ENCODE measurements around the gene PID1.

PID1 gene

GRCh38 chr2:229066121-229066715 lies 204.9 kb downstream of the PID1 start:
- Histone ChIP-seq H3K4me1 (no peaks in the 10 kb centered on the region), H3K4me3 (no peak overlapping the region), H3K36me3 (replicated peaks) (no peaks in the 10 kb centered on the region), H3K9me3 (no peaks in the 10 kb centered on the region), H3K27me3 (ENCODE audit: low read depth) (no peaks in the 10 kb centered on the region)
- in situ Hi-C loops (cut with MboI; ENCODE audit: low sequenced_read_pairs), result no loop called here
- no peak for DNase-seq (ENCODE audit: low spot score in 2 of 2)

GRCh38 chr2:229064749-229065148 lies 206.3 kb downstream of the PID1 start:
- no peak overlapping the region for H3K4me3 ChIP-seq
- H3K9me3 ChIP-seq, result no peaks in the 10 kb centered on the region
- H3K4me1 ChIP-seq, result no peaks in the 10 kb centered on the region
- H3K27me3 ChIP-seq (ENCODE audit: low read depth), result no peaks in the 10 kb centered on the region
- in situ Hi-C loops (cut with MboI; ENCODE audit: low sequenced_read_pairs), result no loop called here
- no peak for DNase-seq (ENCODE audit: low spot score in 2 of 2)
- no peaks in the 10 kb centered on the region for H3K36me3 ChIP-seq (replicated peaks)

GRCh38 chr2:229060147-229060546 lies 210.9 kb downstream of the PID1 start:
- in situ Hi-C loops (cut with MboI; ENCODE audit: low sequenced_read_pairs), result no loop called here
- no peaks in the 10 kb centered on the region for H3K4me1 ChIP-seq
- H3K27me3 ChIP-seq (ENCODE audit: low read depth), result no peaks in the 10 kb centered on the region
- H3K36me3 ChIP-seq (replicated peaks), result no peaks in the 10 kb centered on the region
- no peak for DNase-seq (ENCODE audit: low spot score in 2 of 2)
- no peaks in the 10 kb centered on the region for H3K9me3 ChIP-seq
- H3K4me3 ChIP-seq, result no peak overlapping the region

GRCh38 chr2:229059331-229060033 lies 211.6 kb downstream of the PID1 start:
- no peaks in the 10 kb centered on the region for H3K27me3 ChIP-seq (ENCODE audit: low read depth)
- DNase-seq (ENCODE audit: low spot score in 2 of 2), result no peak
- no peaks in the 10 kb centered on the region for H3K36me3 ChIP-seq (replicated peaks)
- no peaks in the 10 kb centered on the region for H3K9me3 ChIP-seq
- no peak overlapping the region for H3K4me3 ChIP-seq
- in situ Hi-C loops (cut with MboI; ENCODE audit: low sequenced_read_pairs), result no loop called here
- no peaks in the 10 kb centered on the region for H3K4me1 ChIP-seq

- in situ Hi-C loops (cut with MboI; ENCODE audit: low sequenced_read_pairs), result no loop called here
- no peak for DNase-seq (ENCODE audit: low spot score in 2 of 2)
- H3K36me3 ChIP-seq (replicated peaks), result no peaks in the 10 kb centered on the region
- H3K9me3 ChIP-seq, result no peaks in the 10 kb centered on the region
- H3K27me3 ChIP-seq (ENCODE audit: low read depth), result no peaks in the 10 kb centered on the region
- no peak overlapping the region for H3K4me3 ChIP-seq
- H3K4me1 ChIP-seq, result no peaks in the 10 kb centered on the region
Observed at GRCh38 chr2:229057976-229058553, 213.0 kb downstream of the PID1 start.

GRCh38 chr2:229054311-229054710 lies 216.8 kb downstream of the PID1 start:
- H3K9me3 ChIP-seq, result no peaks in the 10 kb centered on the region
- no peaks in the 10 kb centered on the region for H3K27me3 ChIP-seq (ENCODE audit: low read depth)
- in situ Hi-C loops (cut with MboI; ENCODE audit: low sequenced_read_pairs), result no loop called here

GRCh38 chr2:229051798-229052197 lies 219.3 kb downstream of the PID1 start:
- in situ Hi-C loops (cut with MboI; ENCODE audit: low sequenced_read_pairs), result no loop called here
- H3K9me3 ChIP-seq, result no peaks in the 10 kb centered on the region
- no peaks in the 10 kb centered on the region for H3K27me3 ChIP-seq (ENCODE audit: low read depth)
- no peak for DNase-seq (ENCODE audit: low spot score in 2 of 2)
- H3K4me3 ChIP-seq, result no peak overlapping the region
- no peaks in the 10 kb centered on the region for H3K36me3 ChIP-seq (replicated peaks)
- H3K4me1 ChIP-seq, result no peaks in the 10 kb centered on the region

More at GRCh38 chr2:229054311-229054710, 216.8 kb downstream of the PID1 start:
- Histone ChIP-seq H3K4me1 (no peaks in the 10 kb centered on the region), H3K4me3 (no peak overlapping the region), H3K36me3 (replicated peaks) (no peaks in the 10 kb centered on the region)
- DNase-seq (ENCODE audit: low spot score in 2 of 2), result no peak

- DNase-seq (ENCODE audit: low spot score in 2 of 2), result no peak
- Histone ChIP-seq H3K4me3 (no peak overlapping the region), H3K27me3 (ENCODE audit: low read depth) (no peaks in the 10 kb centered on the region)
Observed at GRCh38 chr2:229050133-229050532, 221.0 kb downstream of the PID1 start.

GRCh38 chr2:229048134-229048533 lies 223.0 kb downstream of the PID1 start:
- DNase-seq (ENCODE audit: low spot score in 2 of 2), result no peak
- Histone ChIP-seq H3K36me3 (replicated peaks) (no peaks in the 10 kb centered on the region), H3K4me1 (no peaks in the 10 kb centered on the region), H3K27me3 (ENCODE audit: low read depth) (no peaks in the 10 kb centered on the region), H3K9me3 (no peaks in the 10 kb centered on the region), H3K4me3 (no peak overlapping the region)
- in situ Hi-C loops (cut with MboI; ENCODE audit: low sequenced_read_pairs), result no loop called here

More at GRCh38 chr2:229050133-229050532, 221.0 kb downstream of the PID1 start:
- in situ Hi-C loops (cut with MboI; ENCODE audit: low sequenced_read_pairs), result no loop called here
- Histone ChIP-seq H3K36me3 (replicated peaks) (no peaks in the 10 kb centered on the region), H3K4me1 (no peaks in the 10 kb centered on the region), H3K9me3 (no peaks in the 10 kb centered on the region)

- H3K9me3 ChIP-seq, result no peaks in the 10 kb centered on the region
- in situ Hi-C loops (cut with MboI; ENCODE audit: low sequenced_read_pairs), result no loop called here
Observed at GRCh38 chr2:229045671-229046070, 225.4 kb downstream of the PID1 start.

GRCh38 chr2:229044581-229044980 lies 226.5 kb downstream of the PID1 start:
- Histone ChIP-seq H3K4me3 (no peak overlapping the region), H3K27me3 (ENCODE audit: low read depth) (no peaks in the 10 kb centered on the region), H3K9me3 (no peaks in the 10 kb centered on the region), H3K36me3 (replicated peaks) (no peaks in the 10 kb centered on the region), H3K4me1 (no peaks in the 10 kb centered on the region)
- in situ Hi-C loops (cut with MboI; ENCODE audit: low sequenced_read_pairs), result no loop called here
- no peak for DNase-seq (ENCODE audit: low spot score in 2 of 2)

More at GRCh38 chr2:229045671-229046070, 225.4 kb downstream of the PID1 start:
- Histone ChIP-seq H3K27me3 (ENCODE audit: low read depth) (no peaks in the 10 kb centered on the region), H3K4me1 (no peaks in the 10 kb centered on the region), H3K36me3 (replicated peaks) (no peaks in the 10 kb centered on the region), H3K4me3 (no peak overlapping the region)
- DNase-seq (ENCODE audit: low spot score in 2 of 2), result no peak

GRCh38 chr2:229043681-229044080 lies 227.4 kb downstream of the PID1 start:
- in situ Hi-C loops (cut with MboI; ENCODE audit: low sequenced_read_pairs), result no loop called here

GRCh38 chr2:229042349-229042748 lies 228.7 kb downstream of the PID1 start:
- DNase-seq (ENCODE audit: low spot score in 2 of 2), result no peak
- no peaks in the 10 kb centered on the region for H3K9me3 ChIP-seq
- H3K36me3 ChIP-seq (replicated peaks), result no peaks in the 10 kb centered on the region
- no peak overlapping the region for H3K4me3 ChIP-seq
- H3K4me1 ChIP-seq, result no peaks in the 10 kb centered on the region
- no peaks in the 10 kb centered on the region for H3K27me3 ChIP-seq (ENCODE audit: low read depth)
- in situ Hi-C loops (cut with MboI; ENCODE audit: low sequenced_read_pairs), result no loop called here

More at GRCh38 chr2:229043681-229044080, 227.4 kb downstream of the PID1 start:
- no peak overlapping the region for H3K4me3 ChIP-seq
- no peaks in the 10 kb centered on the region for H3K27me3 ChIP-seq (ENCODE audit: low read depth)
- no peaks in the 10 kb centered on the region for H3K36me3 ChIP-seq (replicated peaks)
- no peak for DNase-seq (ENCODE audit: low spot score in 2 of 2)
- H3K9me3 ChIP-seq, result no peaks in the 10 kb centered on the region
- H3K4me1 ChIP-seq, result no peaks in the 10 kb centered on the region

GRCh38 chr2:229041691-229042090 lies 229.4 kb downstream of the PID1 start:
- Histone ChIP-seq H3K4me3 (no peak overlapping the region), H3K4me1 (no peaks in the 10 kb centered on the region), H3K27me3 (ENCODE audit: low read depth) (no peaks in the 10 kb centered on the region), H3K36me3 (replicated peaks) (no peaks in the 10 kb centered on the region), H3K9me3 (no peaks in the 10 kb centered on the region)
- in situ Hi-C loops (cut with MboI; ENCODE audit: low sequenced_read_pairs), result no loop called here
- DNase-seq (ENCODE audit: low spot score in 2 of 2), result no peak
